Lower leg skin (tissue), 4 donors: ENCODE measurements around the gene DYRK1A. TPM values are rescaled to one million over a fixed set of nuclear protein-coding genes. Genes with fewer than 3 reads are reported as not detected.
"Not testable (repeated sequence)": the region's sequence is repeated elsewhere in the genome, so short reads cannot be mapped to it uniquely, and the experiment has no call there.

Experiments used
- DNase-seq, 2 donors: peaks; one replicate each; pipeline ENCODE4 v3.0.0-alpha.2; 2019; ENCODE audit warnings: low spot score in 2 of 2
- H3K4me3 ChIP-seq: fragments of 200-600 bp; sonication (generic); 2 replicates; pipeline ENCODE4 v1.5.1; 2017; ENCODE audit warnings: mild to moderate bottlenecking, low read depth; ENCODE audit not compliant: poor library complexity, severe bottlenecking
- POLR2A ChIP-seq, 2 donors: fragments of 450-650 bp; IDR thresholded peaks; one replicate each; pipeline ENCODE4 v1.6.1; 2016 to 2017; ENCODE audit warnings: antibody characterized with exemption in 2 of 2, mild to moderate bottlenecking in 1 of 2, moderate library complexity in 1 of 2
- WGBS, 2 donors: methylation state at CpG; one replicate each; pipeline ENCODE4 v1.1.5; 2018; 5-methylcytosine and 5-hydroxymethylcytosine counted together
- intact Hi-C: fragments of 100-400 bp; cut with DNase I; formaldehyde crosslinking; loops from one replicate; pipeline ENCODE4 v1.15.0; 2023; ENCODE audit warnings: low total_unique reads
- total RNA-seq, 4 donors: library from RNA; depleted of rRNA; stranded (reverse); fragments of >200 nt; gene quantifications; one replicate each; pipeline ENCODE4 v1.1.0, GENCODE V29; 2016
- TF ChIP-seq, protein P1 (sequence below), 3 donors: fragments of 450-650 bp; IDR thresholded peaks; one replicate each; pipeline ENCODE4 v1.5.1; 2016; ENCODE audit warnings: antibody characterized with exemption in 3 of 3, mild to moderate bottlenecking in 3 of 3, moderate library complexity in 2 of 3

The DYRK1A gene
- total RNA-seq, 4 donors from 2014 or later = 60.2 to 97.8 (median 79.8) TPM

DNA sequence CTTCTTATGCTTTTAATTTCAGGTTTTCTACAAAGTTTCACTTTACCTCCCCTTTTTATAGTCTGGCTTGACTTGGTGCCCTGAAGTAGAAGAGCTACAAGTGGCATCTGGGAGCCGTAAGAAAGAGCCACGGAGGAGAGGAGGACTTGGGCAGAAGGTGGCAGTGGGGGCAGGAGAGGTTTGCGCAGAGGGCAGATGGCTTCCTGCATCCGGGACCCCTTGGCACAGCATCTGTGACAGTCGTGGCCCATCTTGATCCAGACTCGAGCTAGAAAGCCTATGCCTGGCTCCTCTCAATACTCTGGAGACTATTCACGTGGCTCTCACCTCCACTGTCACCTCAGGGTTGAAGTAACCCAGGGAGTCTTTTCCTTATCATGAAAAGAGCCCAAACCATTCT lies 169.1 kb downstream of the DYRK1A start:
- DNase-seq = peak in 1 of 2 donors; percentile 54
- 84 to 93% methylated on average over 7 of the region's 7 CpGs for WGBS, 2 donors
- intact Hi-C loops = no loop called here
- H3K4me3 ChIP-seq = no peak overlapping the region
- no peak for TF ChIP-seq POLR2A (IDR thresholded peaks at IDR 0.05)
- TF ChIP-seq, protein P1, sequence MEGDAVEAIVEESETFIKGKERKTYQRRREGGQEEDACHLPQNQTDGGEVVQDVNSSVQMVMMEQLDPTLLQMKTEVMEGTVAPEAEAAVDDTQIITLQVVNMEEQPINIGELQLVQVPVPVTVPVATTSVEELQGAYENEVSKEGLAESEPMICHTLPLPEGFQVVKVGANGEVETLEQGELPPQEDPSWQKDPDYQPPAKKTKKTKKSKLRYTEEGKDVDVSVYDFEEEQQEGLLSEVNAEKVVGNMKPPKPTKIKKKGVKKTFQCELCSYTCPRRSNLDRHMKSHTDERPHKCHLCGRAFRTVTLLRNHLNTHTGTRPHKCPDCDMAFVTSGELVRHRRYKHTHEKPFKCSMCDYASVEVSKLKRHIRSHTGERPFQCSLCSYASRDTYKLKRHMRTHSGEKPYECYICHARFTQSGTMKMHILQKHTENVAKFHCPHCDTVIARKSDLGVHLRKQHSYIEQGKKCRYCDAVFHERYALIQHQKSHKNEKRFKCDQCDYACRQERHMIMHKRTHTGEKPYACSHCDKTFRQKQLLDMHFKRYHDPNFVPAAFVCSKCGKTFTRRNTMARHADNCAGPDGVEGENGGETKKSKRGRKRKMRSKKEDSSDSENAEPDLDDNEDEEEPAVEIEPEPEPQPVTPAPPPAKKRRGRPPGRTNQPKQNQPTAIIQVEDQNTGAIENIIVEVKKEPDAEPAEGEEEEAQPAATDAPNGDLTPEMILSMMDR (IDR thresholded peaks at IDR 0.05) = no peak

DNA sequence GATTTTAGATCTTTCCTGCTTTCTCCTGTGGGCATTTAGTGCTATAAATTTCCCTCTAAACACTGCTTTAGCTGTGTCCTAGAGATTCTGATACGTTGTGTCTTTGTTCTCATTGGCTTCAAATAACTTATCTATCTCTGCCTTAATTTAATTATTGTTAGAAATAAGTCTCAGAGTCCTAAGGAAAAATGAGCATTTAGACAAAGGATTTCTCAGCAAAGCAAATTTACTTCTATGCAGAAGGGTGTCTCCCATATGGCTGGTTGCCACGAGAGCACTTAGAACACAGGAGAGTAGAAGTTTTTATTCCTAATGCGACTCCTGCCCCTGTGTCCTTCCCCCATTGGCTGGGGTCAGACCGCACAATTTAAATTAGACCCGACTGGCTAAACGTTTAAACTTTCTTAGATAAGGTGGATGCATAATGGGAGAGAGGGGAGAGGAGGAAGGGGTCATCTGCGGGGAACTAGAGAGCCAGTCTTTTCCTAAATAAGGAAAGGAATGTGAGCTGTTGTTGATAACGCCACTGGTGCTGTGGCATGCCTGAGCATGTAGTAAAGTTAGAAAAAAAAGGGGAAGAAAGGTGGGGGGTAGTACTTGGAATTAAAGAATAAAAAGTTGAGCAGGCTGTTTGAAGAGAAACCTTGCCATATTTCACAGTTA lies 170.2 kb downstream of the DYRK1A start:
- intact Hi-C loops = no loop called here
- no peak overlapping the region for H3K4me3 ChIP-seq
- DNase-seq = no peak
- WGBS, 2 donors = 69 to 76% methylated on average over 8 of the region's 8 CpGs
- TF ChIP-seq POLR2A (IDR thresholded peaks at IDR 0.05) = no peak
- TF ChIP-seq, protein P1 (IDR thresholded peaks at IDR 0.05) = no peak

DNA sequence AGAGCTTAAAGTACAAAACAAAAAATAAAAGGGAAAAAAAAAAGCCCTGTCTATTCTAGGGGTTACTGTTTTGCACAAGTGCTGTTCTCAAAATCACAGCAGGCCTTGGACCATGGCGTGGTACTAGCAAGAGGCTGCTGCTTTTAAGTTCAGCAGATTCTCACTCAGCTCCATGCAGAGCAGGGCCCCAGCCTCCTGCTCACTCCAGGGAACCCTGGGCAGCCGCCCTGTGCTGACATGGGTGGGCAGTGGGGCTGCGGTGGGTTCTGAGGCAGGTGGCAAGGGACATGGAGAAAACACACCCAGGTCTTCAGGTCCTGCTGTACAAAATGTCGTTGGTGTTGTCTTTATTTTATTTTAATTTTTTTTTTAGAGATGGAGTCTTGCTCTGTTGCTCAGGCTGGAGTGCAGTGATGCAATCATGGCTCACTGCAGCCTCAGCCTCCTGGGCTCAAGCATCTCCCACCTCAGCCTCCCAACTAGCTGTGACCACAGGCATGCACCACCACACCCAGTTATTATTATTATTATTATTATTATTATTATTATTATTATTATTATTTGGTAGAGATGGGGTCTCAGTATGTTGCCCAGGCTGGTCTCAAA lies 170.9 kb downstream of the DYRK1A start:
- intact Hi-C loops = no loop called here
- WGBS, 2 donors = 86 to 92% methylated on average over 4 of the region's 4 CpGs
- DNase-seq = peak in 1 of 2 donors; percentile 68
- H3K4me3 ChIP-seq = no peak overlapping the region
- TF ChIP-seq POLR2A (IDR thresholded peaks at IDR 0.05) = no peak
- TF ChIP-seq, protein P1 (IDR thresholded peaks at IDR 0.05) = no peak

DNA sequence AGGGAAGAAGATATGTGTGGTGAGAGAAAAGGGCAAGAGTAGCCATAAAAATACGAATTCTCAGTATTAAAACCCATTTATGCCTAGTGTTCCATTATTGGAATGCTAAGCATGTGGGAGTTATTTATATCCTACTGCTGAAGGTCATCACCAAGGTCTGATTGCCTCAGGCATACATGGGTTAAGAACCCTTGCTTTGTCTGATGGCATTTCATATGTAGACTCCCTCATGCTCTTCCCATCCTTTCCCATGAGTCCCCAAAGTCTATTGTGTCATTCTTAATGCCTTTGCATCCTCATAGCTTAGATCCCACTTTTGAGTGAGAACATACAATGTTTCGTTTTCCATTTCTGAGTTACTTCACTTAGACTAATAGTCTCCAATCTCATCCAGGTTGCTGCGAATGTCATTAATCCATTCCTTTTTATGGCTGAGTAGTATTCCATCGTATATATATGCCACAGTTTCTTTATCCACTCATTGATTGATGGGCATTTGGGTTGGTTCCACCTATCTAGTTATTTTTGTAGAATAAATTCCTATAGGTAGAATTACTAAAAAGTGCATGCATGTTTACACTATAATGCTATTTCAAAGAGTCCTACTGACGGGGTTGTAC lies 172.5 kb downstream of the DYRK1A start:
- 89 to 91% methylated on average over 5 of the region's 5 CpGs for WGBS, 2 donors
- no peak for DNase-seq
- intact Hi-C loops = no loop called here

DNA sequence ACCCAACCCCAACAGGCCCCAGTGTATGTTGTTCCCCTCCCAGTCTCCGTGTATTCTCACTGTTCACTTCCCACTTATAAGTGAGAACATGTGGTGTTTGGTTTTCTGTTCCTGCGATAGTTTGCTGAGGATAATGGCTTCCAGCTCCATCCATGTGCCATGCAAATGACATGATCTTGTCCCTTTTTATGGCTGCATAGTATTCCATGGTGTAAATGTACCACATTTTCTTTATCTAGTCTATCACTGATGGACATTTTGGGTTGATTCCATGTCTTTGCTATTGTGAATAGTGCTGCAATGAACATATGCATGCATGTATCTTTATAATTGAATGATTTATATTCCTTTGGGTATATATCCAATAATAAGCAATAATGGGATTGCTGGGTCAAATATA lies 174.6 kb downstream of the DYRK1A start:
- 82 to 91% methylated on average over 2 of the region's 2 CpGs for WGBS, 2 donors
- intact Hi-C loops, DNase-seq, H3K4me3 ChIP-seq: not testable (repeated sequence)

More for the DNA sequence above, 172.5 kb downstream of the DYRK1A start:
- no peak overlapping the region for H3K4me3 ChIP-seq
- no peak for TF ChIP-seq POLR2A (IDR thresholded peaks at IDR 0.05)
- TF ChIP-seq, protein P1 (IDR thresholded peaks at IDR 0.05) = no peak

DNA sequence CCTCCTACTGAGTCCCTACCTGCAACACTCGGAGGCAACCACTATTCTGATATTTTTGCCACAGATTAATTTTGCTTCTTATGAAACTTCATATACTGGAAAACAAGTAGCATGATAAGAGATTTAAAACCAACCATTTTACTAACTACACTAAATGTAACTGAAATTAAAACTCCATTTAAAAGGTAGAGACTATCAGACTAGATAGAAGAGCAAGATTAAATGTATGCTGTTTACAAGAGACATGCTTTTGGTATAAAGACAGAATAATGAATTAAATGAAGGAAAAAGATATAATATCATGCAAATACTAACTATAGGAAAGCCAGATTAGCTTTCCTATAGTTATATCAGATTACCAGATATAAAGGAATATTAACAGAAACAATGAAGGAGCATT lies 175.9 kb downstream of the DYRK1A start:
- no peak for DNase-seq
- intact Hi-C loops = no loop called here
- 94 to 100% methylated on average over 1 of the region's 1 CpG for WGBS, 2 donors
- H3K4me3 ChIP-seq = no peak overlapping the region
- TF ChIP-seq POLR2A (IDR thresholded peaks at IDR 0.05) = no peak
- TF ChIP-seq, protein P1 (IDR thresholded peaks at IDR 0.05) = no peak
